Kidney (tissue), 14 donors: ENCODE results near the gene AANAT. TPM values are rescaled to one million over a fixed set of nuclear protein-coding genes. Genes with fewer than 3 reads are reported as not detected.

Experiments
- DNase-seq, 5 donors: peaks; one replicate each; pipeline ENCODE4 v3.0.0-alpha.2; 2013 to 2020
- FAIRE-seq: peaks from 2 replicates; lab custom pipeline; 2012; peaks lifted over from hg19 to GRCh38; lab: Jason Lieb, UNC
- H3K27ac ChIP-seq, 2 donors: one replicate each; pipeline ENCODE4 v1.7.0; 2013; ENCODE audit warnings: low read depth in 2 of 2, low read length in 2 of 2, inconsistent platforms in 1 of 2
- H3K27me3 ChIP-seq: one replicate; pipeline ENCODE4 v1.7.1; 2013; ENCODE audit warnings: low read length, inconsistent platforms; ENCODE audit not compliant: control insufficient read depth, insufficient read depth
- H3K36me3 ChIP-seq, 3 donors: one replicate each; pipeline versions ENCODE4 v1.7.0 to v1.7.1; 2013; ENCODE audit warnings: low read length in 3 of 3, control low read depth in 1 of 3, inconsistent platforms in 1 of 3; ENCODE audit not compliant: insufficient read depth in 3 of 3, control insufficient read depth in 2 of 3
- H3K4me1 ChIP-seq, 3 donors: one replicate each; pipeline versions ENCODE4 v1.7.0 to v1.7.1; 2013; ENCODE audit warnings: low read length in 3 of 3, inconsistent platforms in 1 of 3, low read depth in 1 of 3; ENCODE audit not compliant: control insufficient read depth in 2 of 3, insufficient read depth in 2 of 3
- H3K4me3 ChIP-seq, 3 donors: one replicate each; pipeline versions ENCODE4 v1.7.0 to v1.8.1; 2013; ENCODE audit warnings: low read length in 3 of 3, control low read depth in 1 of 3, inconsistent platforms in 1 of 3
- H3K9ac ChIP-seq, 3 donors: one replicate each; pipeline versions ENCODE4 v1.7.0 to v1.7.1; 2013; ENCODE audit warnings: low read length in 3 of 3, control low read depth in 1 of 3, inconsistent platforms in 1 of 3
- H3K9me3 ChIP-seq, 3 donors: one replicate each; pipeline versions ENCODE4 v1.7.0 to v1.7.1; 2013; ENCODE audit warnings: low read length in 3 of 3, control low read depth in 1 of 3, inconsistent platforms in 1 of 3; ENCODE audit not compliant: control insufficient read depth in 2 of 3, insufficient read depth in 1 of 3
- intact Hi-C: fragments of 100-400 bp; cut with DNase I; formaldehyde crosslinking; loops from one replicate; pipeline ENCODE4 v1.11.1; 2022
- polyA plus RNA-seq: library from polyadenylated mRNA; stranded (reverse); fragments of 350-450 nt; fragmentation: Illumina TruSeq; extraction: RNeasy Lipid Tissue Mini Kit (QIAGEN cat#74804); gene quantifications from one replicate; pipeline ENCODE4 v1.2.3, GENCODE V29; 2014; ENCODE audit warnings: low read depth, low replicate concordance; ENCODE audit not compliant: insufficient read depth
- total RNA-seq: library from RNA; stranded (reverse); fragmentation: NEBNext Ultra II Directional; extraction: Animal tissue kit (Norgen Biotek cat#: 25700); gene quantifications from one replicate; pipeline ENCODE4 v1.2.1, GENCODE V29; 2021
- TF ChIP-seq, protein P1 (sequence below): IDR thresholded peaks from 3 replicates; pipeline ENCODE4 v1.5.1; 2012; ENCODE audit warnings: mild to moderate bottlenecking, moderate library complexity, borderline replicate concordance; ENCODE audit not compliant: insufficient read depth; ENCODE audit errors: extremely low read depth
- donor health status: control.
- donor health status: control.
- donor health status: control.
- donor health status: control.
- donor health status: control.
- donor health status: DM: yes; HTN: yes; CAD: no.
- donor health status: Normal renal cell carcinoma (clear cell type).

AANAT gene
- total and polyA plus RNA-seq, 2 donors from 2014 or later, result not detected

DNA sequence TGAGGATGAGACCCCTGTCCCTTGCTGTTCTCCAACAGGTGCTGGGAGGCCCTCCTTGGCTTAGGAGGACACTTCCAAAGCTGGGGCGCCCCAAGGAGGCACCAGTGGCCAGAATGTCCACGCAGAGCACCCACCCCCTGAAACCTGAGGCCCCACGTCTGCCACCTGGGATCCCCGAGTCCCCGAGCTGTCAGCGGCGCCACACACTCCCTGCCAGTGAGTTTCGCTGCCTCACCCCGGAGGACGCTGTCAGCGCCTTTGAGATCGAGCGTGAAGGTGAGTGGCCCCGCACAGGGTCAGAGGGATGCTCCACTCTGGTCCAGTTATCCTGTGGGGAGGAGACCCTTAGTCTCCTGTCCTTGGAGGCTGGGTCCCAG, 1.2 kb downstream of the AANAT start:
- intact Hi-C loops, result no loop called here
- no peak for DNase-seq

DNA sequence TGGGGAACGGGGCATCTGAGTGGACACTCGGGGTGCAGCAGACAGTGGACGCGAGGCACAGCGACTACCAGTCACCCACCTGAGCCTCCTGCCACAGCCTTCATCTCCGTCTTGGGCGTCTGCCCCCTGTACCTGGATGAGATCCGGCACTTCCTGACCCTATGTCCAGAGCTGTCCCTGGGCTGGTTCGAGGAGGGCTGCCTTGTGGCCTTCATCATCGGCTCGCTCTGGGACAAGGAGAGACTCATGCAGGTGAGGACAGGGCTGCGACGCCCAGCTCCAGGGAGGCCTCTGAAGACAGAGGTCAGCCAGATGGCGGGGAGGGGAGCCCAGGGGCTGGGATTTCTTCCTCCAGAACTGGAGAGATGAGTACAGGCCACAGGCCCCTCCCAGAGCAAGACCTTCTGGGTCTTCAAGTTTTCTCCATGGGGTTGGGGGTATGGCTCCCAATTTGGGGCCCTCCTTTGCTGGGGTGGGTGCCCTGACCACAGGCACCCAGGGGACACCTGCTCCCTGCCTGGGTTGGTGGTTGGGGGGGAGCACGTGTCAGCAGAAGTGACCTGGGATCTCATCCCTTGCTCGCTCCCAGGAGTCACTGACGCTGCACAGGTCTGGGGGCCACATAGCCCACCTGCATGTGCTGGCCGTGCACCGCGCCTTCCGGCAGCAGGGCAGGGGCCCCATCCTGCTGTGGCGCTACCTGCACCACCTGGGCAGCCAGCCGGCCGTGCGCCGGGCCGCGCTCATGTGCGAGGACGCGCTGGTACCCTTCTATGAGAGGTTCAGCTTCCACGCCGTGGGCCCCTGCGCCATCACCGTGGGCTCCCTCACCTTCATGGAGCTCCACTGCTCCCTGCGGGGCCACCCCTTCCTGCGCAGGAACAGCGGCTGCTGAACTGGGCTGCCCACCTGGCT, 1.9 kb downstream of the AANAT start:
- Histone ChIP-seq H3K27me3 (no peaks in the 10 kb centered on the region), H3K27ac (no peak overlapping the region), H3K9ac (no peak overlapping the region), H3K9me3 (no peaks in the 10 kb centered on the region), H3K36me3 (no peaks in the 10 kb centered on the region), H3K4me3 (no peak overlapping the region), H3K4me1 (no peaks in the 10 kb centered on the region)
- FAIRE-seq, result no peak
- TF ChIP-seq, protein P1, sequence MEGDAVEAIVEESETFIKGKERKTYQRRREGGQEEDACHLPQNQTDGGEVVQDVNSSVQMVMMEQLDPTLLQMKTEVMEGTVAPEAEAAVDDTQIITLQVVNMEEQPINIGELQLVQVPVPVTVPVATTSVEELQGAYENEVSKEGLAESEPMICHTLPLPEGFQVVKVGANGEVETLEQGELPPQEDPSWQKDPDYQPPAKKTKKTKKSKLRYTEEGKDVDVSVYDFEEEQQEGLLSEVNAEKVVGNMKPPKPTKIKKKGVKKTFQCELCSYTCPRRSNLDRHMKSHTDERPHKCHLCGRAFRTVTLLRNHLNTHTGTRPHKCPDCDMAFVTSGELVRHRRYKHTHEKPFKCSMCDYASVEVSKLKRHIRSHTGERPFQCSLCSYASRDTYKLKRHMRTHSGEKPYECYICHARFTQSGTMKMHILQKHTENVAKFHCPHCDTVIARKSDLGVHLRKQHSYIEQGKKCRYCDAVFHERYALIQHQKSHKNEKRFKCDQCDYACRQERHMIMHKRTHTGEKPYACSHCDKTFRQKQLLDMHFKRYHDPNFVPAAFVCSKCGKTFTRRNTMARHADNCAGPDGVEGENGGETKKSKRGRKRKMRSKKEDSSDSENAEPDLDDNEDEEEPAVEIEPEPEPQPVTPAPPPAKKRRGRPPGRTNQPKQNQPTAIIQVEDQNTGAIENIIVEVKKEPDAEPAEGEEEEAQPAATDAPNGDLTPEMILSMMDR, result no peak
- DNase-seq, result no peak
- intact Hi-C loops, result no loop called here

More for the DNA sequence above, 1.2 kb downstream of the AANAT start:
- Histone ChIP-seq H3K36me3 (no peaks in the 10 kb centered on the region), H3K27ac (no peak overlapping the region), H3K9ac (no peak overlapping the region), H3K4me3 (no peak overlapping the region), H3K27me3 (no peaks in the 10 kb centered on the region), H3K9me3 (no peaks in the 10 kb centered on the region), H3K4me1 (no peaks in the 10 kb centered on the region)
- TF ChIP-seq, protein P1, result no peak
- no peak for FAIRE-seq

DNA sequence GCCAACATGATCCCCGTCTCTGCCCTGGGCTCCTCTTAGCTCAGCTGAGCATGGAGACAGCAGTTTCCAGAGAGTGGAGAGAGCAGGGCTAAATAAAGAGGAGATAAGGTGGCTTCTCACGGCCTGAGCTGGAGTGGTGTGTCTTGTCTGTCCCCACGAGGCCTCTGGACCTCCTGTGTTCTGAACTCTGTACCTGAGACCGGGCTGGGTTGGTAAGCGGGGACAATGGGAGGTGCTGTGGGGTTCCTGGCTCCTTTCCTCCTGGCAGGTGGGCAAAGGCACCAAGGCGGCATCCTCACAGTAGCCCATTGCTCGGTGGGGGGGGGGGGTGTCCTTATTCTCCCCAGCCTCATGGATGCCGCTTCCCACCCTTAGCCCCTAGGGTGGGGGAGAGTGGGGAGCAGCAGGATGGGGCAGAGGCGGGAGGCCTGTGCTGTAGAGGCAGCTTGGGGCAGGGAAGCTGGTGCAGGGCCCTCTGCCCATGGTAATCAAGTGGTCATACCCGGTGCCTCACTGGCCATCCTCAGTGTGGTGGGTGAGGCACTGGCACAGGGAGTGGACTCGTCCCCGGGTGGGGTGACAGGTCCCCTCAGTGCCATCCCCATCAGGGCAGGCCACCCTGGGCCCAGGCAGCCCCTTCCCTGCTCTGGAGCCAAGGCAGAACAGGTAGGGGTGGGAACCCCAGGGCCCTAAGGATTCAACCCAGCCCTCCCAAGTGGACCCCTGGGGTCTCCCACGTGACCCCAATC, 2.8 kb downstream of the AANAT start:
- FAIRE-seq (no peak), DNase-seq (no peak)
- no peaks in the 10 kb centered on the region for H3K4me1 ChIP-seq
- H3K27ac ChIP-seq, result no peak overlapping the region
- no peaks in the 10 kb centered on the region for H3K27me3 ChIP-seq
- no peak overlapping the region for H3K4me3 ChIP-seq
- TF ChIP-seq, protein P1, result no peak
- no peaks in the 10 kb centered on the region for H3K36me3 ChIP-seq
- no peaks in the 10 kb centered on the region for H3K9me3 ChIP-seq
- intact Hi-C loops, result no loop called here
- H3K9ac ChIP-seq, result no peak overlapping the region
